Renal pelvis (tissue), 4 donors: ENCODE measurements around the gene FNDC3B. TPM values are rescaled to one million over a fixed set of nuclear protein-coding genes. Genes with fewer than 3 reads are reported as not detected.

Source experiments
- DNase-seq: peaks from one replicate; pipeline ENCODE4 v3.0.0-alpha.2; 2013
- polyA plus RNA-seq, 3 donors: library from polyadenylated mRNA; unstranded; fragments of 120-200 nt; gene quantifications; one replicate each; pipeline ENCODE4 v1.2.1, GENCODE V29; 2013; ENCODE audit not compliant: insufficient read length in 3 of 3

Gene FNDC3B
- polyA plus RNA-seq, 3 donors = 52.8 to 61.6 (median 59.7) TPM

GRCh38 chr3:172148702-172149565, 109.6 kb downstream of the FNDC3B start:
- no peak for DNase-seq

- no peak for DNase-seq
Measured at GRCh38 chr3:172150268-172150667, 110.9 kb downstream of the FNDC3B start.

DNA sequence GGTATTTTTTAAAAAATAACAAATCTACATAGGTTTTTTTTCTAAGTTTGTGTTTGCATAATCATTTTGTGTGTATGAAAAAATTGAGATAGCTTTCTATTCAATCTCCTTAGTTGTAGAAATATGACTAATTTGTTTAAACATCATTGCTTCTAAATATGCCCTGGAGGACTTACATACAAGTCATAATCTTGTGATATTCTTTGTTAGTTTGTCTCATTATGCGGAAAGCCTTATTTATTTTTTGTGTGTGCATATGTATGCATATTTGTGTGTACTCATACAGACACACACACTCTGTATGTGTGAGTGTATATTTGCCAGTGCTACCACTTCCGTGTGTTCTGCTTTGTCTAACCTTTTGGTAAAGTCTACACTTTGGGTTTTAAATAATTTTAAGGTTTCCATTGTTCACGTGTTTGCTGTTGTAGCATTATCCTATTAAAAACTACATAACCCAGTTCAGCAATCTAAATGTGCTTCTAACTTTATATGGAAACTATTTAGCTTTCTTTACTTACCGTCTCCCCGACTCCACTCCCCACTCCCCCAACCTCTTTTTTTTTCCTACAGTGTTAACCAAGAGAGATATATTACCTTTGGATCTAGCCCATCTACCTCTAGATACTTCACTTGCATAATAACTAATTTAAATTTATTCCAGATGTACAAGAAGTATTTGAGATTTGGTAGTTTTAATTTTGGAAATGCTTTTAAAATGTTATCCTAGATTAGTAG, 111.7 kb downstream of the FNDC3B start:
- no peak for DNase-seq

DNA sequence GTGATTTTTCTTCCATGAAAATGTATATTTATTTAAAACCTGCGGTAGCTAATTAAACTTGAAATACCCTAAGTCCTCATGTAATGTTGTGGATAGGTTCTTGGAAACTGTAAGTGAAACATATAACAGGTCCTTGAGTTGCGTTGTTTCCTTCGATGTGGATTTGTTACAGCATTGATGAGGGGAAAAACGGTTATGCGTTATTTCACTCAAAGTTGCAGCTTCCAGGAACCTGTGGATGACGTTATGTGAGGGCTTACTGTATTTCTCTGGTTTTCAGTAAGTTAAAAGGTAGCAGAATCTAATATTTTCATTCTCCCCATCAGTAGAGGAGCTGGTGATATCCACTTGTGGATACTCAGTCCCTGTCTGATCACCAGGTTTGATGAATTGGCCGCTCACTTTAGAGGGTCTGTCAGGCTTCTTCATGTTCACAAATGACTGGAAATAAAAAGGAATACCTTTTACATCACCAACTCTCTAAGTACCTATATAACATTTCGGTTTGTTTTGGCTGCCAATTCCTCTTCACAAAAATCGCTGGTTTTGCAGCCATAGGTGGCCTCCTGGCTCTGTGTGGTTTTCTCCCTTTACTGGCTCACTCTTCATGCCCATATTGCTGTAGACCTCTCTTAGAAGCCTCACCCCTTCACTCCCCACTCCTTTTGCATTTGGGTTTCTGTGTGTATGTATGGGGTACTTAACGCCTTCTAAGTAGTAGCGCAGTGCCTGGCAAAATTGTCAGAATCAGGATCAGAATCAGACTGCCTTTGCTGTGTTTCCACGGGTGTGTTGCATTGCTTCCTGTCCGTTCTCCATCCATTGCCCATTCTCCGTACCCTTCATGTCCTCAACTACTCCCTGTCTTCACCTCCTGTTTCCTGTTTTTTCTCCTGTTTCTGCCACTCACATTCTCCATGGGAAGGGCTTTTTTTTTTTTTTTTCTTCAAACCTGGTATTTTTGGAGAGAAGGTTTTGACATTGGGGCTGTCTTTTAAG, 112.6 kb downstream of the FNDC3B start:
- DNase-seq = no peak

GRCh38 chr3:172152874-172153273, 113.5 kb downstream of the FNDC3B start:
- DNase-seq = no peak

- DNase-seq = peak; percentile 65
Measured at GRCh38 chr3:172153335-172153861, 114.0 kb downstream of the FNDC3B start.

- DNase-seq = no peak
Measured at GRCh38 chr3:172154768-172155664, 115.6 kb downstream of the FNDC3B start.

DNA sequence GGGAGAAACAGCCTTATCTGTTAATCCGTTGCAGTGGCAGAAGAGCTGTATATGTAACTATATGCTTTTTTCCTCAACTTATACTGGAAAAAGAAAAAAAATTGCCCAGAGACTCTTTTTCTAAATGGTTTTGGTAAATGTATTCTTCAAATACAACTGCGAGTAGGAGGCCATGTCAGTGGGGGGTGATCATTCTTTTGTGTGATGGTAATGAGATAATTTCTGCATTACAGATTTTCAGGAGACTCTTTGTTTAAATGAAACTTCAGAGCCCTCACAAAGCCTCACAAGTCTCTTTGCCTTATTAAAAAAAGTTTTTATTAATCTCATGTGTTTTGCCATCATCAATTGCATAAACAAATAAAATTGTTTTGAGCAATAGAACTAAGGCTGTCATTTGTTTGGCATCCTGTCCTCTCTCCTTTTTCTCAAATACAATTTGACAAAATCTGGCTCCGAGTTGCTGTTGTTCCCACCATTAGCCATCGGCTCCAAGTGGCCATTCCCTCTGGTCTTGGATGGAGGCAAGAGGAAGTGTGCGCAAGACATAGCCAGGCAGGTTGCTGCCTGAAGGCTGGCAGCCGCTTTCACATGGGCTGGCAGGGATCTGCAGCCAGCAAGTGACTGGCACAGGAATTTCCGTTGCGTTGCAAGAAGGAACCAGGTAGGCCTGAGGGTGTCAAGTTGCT, 116.7 kb downstream of the FNDC3B start:
- DNase-seq = no peak

GRCh38 chr3:172156586-172156955, 117.2 kb downstream of the FNDC3B start:
- DNase-seq = no peak

DNA sequence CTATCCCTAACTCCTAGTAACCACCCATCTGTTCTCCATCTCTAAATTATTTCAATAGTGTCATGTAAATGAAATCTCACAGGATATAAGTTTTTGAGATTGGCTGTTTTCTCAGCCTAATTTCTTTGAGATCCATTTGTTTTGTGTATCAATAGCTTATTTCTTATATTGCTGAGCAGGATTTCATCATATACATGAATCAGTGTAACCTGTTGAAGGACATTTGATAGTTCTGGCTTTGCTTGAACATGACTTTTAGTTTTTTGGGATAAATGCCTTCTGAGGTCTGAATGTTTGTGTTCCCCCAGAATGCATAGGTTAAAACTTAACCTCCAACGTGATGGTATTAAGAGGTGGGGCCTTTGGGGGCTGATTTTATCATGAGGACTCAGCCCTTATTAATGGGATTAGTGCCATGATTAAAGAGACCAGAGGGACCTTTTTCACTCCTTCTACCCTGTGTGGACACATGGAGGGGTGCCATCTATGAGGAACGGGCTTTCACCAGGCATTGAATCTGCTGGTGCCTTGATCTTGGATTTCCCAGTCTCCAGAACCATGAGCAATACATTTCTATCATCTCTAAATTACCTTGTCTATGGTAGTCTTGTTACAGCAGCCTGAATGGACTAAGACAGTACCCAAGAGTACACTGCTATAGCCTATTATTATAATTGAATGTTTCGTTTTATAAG, 118.3 kb downstream of the FNDC3B start:
- no peak for DNase-seq

DNA sequence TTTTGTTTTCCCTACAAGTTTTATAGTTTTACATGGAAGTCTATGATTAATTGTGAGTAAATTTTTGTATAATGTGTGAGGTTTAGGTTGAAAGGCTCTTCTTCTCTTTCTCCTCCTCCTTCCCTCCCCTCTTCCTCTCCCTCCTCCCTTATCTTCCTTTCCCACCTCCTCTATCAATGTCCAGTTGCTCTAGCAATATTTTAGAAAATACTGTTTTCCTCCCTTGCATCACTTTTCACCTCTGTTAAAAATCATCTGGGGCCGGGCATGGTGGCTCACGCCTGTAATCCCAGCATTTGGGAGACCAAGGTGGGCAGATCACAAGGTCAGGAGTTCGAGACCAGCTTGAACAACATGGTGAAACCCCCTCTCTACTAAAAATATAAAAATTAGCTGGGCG, 119.4 kb downstream of the FNDC3B start:
- DNase-seq = no peak

- no peak for DNase-seq
Measured at GRCh38 chr3:172159376-172159775, 120.0 kb downstream of the FNDC3B start.

DNA sequence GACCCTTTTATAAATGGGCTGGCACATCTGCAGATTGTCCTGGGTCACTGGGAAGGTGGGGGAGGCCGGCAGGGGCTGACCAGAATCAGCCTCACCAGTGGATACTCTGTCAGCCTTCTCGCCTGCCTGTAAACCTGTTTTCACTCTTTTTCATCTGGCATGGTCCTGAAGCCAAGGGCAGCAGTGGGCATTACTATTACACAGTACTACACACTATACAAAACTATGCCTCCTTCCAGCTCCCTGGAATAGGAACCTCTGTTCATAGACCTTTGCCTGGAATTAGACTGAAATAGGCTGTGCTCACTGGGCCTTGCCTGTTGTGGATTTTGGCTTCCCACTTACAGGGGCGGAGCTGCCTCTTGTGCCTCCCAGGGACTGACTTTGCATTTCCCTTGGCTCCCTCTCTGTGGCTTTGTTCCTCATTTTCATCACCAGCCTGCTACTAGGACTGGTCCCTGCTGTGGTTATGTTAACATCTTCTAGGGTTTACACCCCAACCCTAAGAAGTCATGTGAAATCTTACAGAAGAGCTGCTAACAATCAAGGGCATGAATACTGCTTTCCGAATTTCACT, 120.7 kb downstream of the FNDC3B start:
- no peak for DNase-seq

DNA sequence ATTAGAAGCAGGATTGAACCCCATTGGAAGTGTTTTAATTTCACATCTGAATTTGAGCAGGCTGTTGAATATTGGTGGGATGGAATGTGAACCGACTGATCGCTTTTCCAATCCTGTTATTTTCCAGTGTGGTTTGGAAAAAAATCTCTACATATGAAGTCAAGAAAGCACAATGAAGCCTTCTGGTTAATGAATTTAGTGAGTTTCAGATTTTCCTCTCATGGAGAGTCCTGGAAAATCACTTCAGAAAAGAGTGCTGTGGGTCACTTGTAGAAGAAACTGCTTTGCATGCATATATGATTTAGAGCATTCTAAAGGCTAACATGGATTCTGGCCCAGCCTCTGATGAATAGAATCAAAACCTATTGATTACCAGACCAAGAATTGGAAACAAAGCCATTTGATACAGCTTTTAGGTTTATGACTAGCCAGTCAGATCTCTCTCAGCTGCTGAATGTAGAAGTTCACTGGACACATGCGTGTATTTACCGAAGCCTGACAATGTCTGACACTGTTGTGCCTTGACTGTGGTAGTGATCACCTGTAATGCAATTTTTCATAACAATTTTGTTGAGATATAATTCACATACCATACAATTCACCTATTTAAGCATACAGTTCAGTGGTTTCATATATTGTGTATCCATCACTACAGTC, 121.9 kb downstream of the FNDC3B start:
- no peak for DNase-seq

GRCh38 chr3:172161959-172162358, 122.6 kb downstream of the FNDC3B start:
- no peak for DNase-seq

DNA sequence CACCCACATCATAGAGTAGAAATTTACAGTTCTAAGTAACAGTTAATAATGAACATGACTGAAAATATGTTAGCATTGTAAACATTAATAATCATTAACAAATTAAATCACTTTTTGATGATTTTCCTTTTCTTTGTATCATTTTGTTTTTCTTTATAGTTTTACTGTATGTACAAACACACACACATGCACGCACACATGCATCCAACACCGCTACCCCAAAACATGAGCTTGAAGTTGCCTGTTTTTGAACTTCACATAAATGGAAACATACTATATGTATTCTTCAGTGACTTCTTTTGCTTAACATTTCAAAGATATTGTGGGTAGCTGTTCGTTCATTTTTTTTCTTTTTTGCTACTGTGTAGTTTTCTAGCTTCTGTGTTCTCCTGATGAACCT, 123.9 kb downstream of the FNDC3B start:
- no peak for DNase-seq

GRCh38 chr3:172164620-172165362, 125.4 kb downstream of the FNDC3B start:
- no peak for DNase-seq

GRCh38 chr3:172166261-172166660, 126.9 kb downstream of the FNDC3B start:
- no peak for DNase-seq
